Rectal smooth muscle tissue (tissue), 1 donor: Measurements from ENCODE around the gene STEAP3.

Source experiments
- H3K27ac ChIP-seq: one replicate; pipeline ENCODE4 v1.7.0; 2013; ENCODE audit warnings: low read depth, low read length, inconsistent platforms
- H3K27me3 ChIP-seq: one replicate; pipeline ENCODE4 v1.7.0; 2013; ENCODE audit warnings: low read length; ENCODE audit not compliant: control insufficient read depth, insufficient read depth
- H3K36me3 ChIP-seq: one replicate; pipeline ENCODE4 v1.7.0; 2013; ENCODE audit warnings: low read length; ENCODE audit not compliant: control insufficient read depth, insufficient read depth
- H3K4me1 ChIP-seq: one replicate; pipeline ENCODE4 v1.7.0; 2013; ENCODE audit warnings: low read length; ENCODE audit not compliant: control insufficient read depth, insufficient read depth
- H3K4me3 ChIP-seq: one replicate; pipeline ENCODE4 v1.7.0; 2013; ENCODE audit warnings: low read length
- H3K9ac ChIP-seq: one replicate; pipeline ENCODE4 v1.7.0; 2013; ENCODE audit warnings: low read length

Gene STEAP3

DNA sequence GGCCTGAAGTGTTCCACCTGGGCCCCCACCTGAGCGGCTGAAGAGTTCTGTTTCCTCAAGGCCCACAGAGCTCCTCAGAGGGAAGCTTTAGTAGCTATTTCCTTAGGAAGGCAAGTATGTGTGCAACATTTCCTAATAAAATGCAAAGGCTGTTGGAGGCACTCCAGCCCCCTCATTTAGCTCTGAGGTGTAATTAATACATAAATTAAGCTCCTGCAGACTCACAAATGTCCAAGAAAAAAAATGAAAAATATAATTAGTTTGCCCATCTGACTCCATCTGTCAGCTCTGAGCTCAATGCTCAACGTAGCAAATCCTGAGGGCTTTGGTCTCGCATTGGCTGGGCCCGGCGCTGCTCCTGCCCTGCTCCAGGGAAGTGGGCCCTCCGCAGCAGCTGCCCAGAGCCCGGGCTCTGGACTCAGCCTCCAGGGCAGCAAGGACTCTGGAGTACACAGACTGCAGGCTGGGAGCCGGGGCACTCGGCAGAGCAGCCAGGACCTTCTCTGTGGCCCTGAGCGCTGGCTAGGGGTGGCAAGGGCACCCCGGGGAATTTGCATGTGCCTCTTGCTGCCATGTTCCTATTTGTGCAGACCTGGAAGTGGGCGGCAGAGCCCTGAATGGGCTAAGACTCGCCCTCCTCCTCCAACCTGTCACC lies 41.7 kb upstream of the STEAP3 start:
- Histone ChIP-seq H3K27me3 (no peaks in the 10 kb centered on the region), H3K4me3 (no peak overlapping the region), H3K9ac (no peak overlapping the region), H3K4me1 (no peaks in the 10 kb centered on the region), H3K36me3 (no peaks in the 10 kb centered on the region), H3K27ac (no peak overlapping the region)

DNA sequence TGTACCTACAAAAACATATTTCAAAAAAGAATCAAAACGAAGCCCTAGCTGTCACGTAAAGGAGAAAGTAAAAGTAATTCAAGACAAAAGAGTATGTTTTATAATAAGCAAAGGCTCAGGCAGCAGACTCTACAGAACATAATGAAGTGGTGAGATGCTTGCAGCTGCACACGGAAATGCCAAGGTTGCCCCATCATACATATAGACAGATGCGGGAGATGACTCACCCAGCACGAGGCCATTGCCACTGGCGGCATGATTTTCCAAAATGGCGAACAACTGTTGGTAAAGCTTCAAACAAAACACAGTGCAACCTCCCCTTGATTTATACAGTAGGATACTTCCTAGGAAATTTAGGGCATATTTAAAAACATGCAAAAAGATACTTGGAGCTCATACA lies 39.1 kb upstream of the STEAP3 start:
- Histone ChIP-seq H3K9ac (no peak overlapping the region), H3K36me3 (no peaks in the 10 kb centered on the region), H3K4me3 (no peak overlapping the region), H3K27ac (no peak overlapping the region), H3K27me3 (no peaks in the 10 kb centered on the region), H3K4me1 (no peaks in the 10 kb centered on the region)

DNA sequence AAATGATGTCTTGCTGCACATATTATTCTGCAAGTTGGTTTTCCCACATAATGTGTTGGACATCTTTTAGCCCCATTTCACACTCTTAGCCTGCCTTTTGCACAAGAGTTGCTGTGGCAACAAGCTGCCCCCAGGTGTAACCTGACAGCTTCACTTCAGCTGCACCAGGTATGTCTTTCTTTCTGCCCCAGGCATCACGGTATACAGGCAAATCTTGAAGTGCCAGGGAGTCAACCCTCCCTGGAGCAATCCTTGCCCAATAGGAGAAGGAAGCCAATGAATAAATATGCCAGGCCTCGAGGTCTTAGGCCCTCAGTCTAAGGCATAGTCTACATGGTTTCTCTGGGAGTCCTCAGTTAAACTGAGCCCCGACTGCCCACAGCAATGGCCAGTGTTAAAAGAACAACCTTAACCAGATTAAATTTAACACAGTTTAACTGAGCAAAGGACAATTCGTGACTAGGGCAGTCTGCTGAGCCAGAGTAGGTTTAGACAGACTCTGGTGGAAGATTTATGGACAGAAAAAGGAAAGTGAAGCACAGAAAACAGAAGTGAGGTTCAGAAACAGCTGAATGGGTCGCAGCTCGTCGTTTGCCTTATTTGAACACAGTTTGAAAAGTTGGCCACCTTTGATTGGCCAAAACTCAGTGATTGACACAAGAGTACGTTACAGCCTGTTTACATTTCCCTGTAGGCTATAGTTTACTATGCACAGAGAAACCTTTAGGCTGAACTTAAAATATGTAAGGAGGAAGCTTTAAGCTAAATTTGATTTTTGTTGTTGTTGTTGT lies 33.1 kb upstream of the STEAP3 start:
- no peaks in the 10 kb centered on the region for H3K36me3 ChIP-seq
- no peaks in the 10 kb centered on the region for H3K27me3 ChIP-seq

DNA sequence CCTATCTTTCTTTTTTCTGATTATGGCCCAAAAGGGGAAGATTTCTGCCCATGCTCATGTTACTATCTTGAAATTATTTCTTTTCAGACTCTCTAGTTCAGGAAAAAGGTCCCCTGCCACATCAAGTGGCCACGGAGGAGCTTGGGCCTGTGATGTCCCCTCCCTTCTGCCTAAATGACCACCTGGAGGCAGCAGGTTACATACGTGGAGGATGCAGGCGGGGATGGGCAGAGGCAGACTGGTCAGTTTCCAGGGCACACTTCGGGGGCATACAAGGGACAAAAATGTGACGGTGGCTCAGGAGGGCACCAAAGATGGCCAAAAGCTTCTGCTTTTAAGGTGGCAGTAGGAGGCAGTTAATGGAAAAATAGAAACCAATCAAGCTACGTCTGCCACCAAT lies 30.7 kb upstream of the STEAP3 start:
- no peak overlapping the region for H3K27ac ChIP-seq
- no peak overlapping the region for H3K9ac ChIP-seq
- H3K36me3 ChIP-seq: no peaks in the 10 kb centered on the region
- no peak overlapping the region for H3K4me3 ChIP-seq
- H3K27me3 ChIP-seq: no peaks in the 10 kb centered on the region
- no peaks in the 10 kb centered on the region for H3K4me1 ChIP-seq

More for the DNA sequence above, 33.1 kb upstream of the STEAP3 start:
- Histone ChIP-seq H3K4me3 (no peak overlapping the region), H3K9ac (no peak overlapping the region), H3K4me1 (no peaks in the 10 kb centered on the region), H3K27ac (no peak overlapping the region)

DNA sequence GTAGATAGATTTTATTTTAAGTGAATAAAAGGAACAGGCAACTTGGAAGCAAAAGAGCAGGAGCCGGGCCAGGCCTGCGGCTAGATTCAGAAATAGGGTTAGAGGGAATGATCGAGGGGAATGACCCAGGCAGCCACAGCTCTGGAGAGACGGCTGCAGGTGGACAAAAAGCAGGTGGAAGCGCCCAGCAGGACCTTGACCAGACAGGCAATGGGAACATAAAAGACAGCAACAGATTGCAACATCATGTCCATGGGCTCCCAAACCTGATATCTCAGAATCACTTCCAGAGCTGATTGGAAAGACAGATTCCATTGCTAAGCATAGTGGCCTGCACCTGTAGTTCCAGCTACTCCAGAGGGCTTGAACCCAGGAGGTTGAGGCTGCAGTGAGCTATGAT lies 28.6 kb upstream of the STEAP3 start:
- Histone ChIP-seq H3K27ac (no peak overlapping the region), H3K36me3 (no peaks in the 10 kb centered on the region), H3K9ac (no peak overlapping the region)

DNA sequence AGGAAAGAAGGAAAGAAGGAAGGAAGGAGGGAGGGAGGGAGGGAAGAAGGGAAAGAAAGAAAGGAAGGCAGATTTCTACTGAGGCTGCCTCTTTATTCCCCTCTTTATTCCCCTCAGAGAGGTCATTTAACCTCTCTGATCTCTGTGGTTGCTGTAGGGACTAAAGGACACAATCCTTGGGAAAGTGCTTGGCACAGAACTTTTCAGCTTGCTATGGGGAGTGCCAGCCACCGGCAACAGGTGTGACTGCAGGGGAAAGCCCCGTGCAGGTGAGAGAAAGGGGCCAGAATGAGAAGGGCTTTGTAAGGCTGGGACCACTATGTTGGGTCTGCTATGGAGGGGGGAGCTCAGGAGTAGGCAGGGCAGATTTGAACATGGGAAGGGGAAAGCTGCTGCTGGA lies 27.7 kb upstream of the STEAP3 start:
- Histone ChIP-seq H3K27me3 (no peaks in the 10 kb centered on the region), H3K4me3 (no peak overlapping the region), H3K4me1 (no peaks in the 10 kb centered on the region), H3K9ac (no peak overlapping the region), H3K27ac (no peak overlapping the region), H3K36me3 (no peaks in the 10 kb centered on the region)

More for the DNA sequence above, 28.6 kb upstream of the STEAP3 start:
- Histone ChIP-seq H3K4me1 (no peaks in the 10 kb centered on the region), H3K27me3 (no peaks in the 10 kb centered on the region), H3K4me3 (no peak overlapping the region)

DNA sequence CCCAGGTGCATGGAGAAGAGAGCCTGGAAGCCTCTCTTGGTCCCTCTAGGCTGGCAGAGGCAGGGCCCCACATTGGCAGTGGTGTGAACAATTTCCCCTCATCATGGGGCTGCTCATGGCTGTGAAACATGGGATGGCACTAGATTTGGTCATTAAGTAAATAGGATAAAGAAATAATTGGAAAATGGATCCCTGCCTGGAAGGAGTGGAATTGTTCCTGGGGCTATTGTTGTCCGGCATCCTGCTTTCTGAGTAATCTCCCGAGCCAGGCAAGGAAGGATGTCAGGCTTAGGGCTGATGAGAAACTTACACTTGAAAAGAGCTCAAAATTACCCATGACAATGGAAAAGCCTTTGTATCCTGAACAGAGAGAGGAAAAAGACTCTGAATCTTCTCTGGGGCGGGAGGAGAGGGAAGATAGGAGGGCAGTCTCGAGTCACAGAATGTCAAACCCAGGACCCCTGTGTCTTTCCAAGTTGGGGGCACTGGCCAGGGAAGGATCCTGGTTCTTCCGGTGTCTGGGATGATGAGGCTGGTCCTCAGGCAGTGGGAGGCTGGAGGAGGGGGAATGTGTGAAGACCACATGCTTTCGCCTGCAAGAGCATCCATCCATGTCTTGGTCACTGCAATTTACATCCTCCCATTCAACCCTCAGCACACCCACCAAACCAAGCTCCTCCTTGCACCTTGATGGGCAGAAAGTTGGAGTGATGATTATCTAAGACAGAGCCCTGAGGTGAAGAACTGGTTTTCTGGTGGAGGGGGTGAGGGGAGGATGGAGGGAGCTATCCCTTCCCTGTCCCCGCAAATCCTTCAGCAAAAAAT lies 27.1 kb upstream of the STEAP3 start:
- no peak overlapping the region for H3K4me3 ChIP-seq
- no peaks in the 10 kb centered on the region for H3K36me3 ChIP-seq
- H3K27me3 ChIP-seq: no peaks in the 10 kb centered on the region
- no peak overlapping the region for H3K27ac ChIP-seq
- H3K4me1 ChIP-seq: no peaks in the 10 kb centered on the region
- H3K9ac ChIP-seq: no peak overlapping the region

DNA sequence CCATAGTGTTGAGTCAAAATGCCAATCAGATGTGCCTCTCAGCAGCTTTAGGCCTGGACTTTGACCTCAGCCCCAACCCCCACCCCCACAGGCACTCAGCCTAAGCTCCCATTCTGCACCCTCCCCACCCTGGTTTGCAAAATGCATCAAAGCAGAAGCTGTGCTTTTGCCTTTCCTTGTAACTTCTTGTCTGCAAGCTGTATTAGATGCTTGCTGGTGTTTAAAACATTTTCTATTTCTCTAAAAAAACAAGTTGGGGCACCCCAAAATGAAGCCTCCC lies 26.6 kb upstream of the STEAP3 start:
- H3K4me1 ChIP-seq: no peaks in the 10 kb centered on the region
- H3K4me3 ChIP-seq: no peak overlapping the region
- no peak overlapping the region for H3K9ac ChIP-seq
- H3K36me3 ChIP-seq: no peaks in the 10 kb centered on the region
- no peak overlapping the region for H3K27ac ChIP-seq
- no peaks in the 10 kb centered on the region for H3K27me3 ChIP-seq

DNA sequence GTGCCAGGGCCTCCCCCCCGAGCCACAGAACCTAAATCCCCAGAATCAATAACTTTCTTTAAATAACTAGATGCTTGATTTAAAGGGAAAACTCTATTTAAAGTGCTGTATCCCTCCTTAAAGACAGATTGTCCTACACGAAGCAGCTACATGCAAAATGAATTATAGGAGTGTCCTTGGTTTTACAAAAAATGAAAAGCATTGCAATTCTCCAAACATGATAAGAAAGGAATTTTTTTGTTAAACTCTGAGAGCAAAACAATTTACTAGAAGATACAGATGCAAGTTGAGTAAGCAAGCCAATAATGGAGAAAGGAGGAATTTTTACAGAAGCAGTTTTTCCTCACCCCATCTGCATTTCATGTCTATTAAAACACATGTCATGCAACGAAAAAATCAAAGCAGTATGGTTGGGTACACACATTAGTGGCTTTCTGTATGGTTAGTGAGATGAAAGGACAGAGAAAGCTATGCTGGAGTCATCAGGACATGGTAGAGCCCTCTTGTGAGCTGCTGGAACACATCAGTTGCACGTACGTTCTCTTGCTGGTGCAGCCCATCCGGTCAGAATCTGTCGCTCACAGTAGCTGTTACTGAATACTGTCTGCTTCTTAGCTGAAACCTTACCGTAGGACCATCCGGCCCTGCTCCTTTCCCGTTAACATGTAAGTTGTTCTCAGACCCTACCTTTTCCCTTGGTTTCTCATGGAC lies 25.9 kb upstream of the STEAP3 start:
- H3K36me3 ChIP-seq: no peaks in the 10 kb centered on the region
- H3K9ac ChIP-seq: no peak overlapping the region
- no peaks in the 10 kb centered on the region for H3K4me1 ChIP-seq
- no peak overlapping the region for H3K4me3 ChIP-seq
- H3K27ac ChIP-seq: no peak overlapping the region
- H3K27me3 ChIP-seq: no peaks in the 10 kb centered on the region

DNA sequence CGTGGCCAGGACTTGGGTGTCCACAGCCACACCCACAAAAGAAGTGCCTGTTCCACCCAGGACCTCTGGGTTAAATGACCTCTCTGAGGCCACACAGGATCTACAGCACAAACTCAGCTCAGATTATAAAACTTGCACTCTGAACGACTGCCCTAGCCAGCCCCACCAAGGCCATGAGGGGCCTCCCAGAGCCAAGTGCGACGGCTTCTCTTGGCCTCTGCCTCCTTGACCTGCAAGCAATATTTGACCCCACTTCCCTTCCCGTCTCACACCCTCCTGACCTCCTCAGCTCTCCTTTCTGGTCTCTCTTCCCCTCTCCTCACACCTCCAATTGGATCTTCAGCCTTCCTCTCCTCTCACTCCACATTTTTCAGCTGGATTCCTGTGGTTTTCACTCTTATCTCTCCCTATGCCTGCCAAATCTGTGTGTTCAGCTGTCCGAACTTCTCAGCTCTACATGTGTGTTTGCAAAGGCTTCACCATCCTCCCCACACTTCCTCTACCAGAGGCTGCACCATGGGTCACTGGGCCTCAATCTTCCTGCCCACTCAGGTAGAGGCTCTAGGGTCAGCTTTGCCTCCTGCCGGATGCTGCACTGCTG lies 25.3 kb upstream of the STEAP3 start:
- Histone ChIP-seq H3K4me3 (no peak overlapping the region), H3K4me1 (no peaks in the 10 kb centered on the region), H3K27ac (no peak overlapping the region), H3K27me3 (no peaks in the 10 kb centered on the region), H3K9ac (no peak overlapping the region), H3K36me3 (no peaks in the 10 kb centered on the region)

GRCh38 chr2:119201815-119202214 lies 21.8 kb upstream of the STEAP3 start:
- H3K4me1 ChIP-seq: no peaks in the 10 kb centered on the region
- H3K27me3 ChIP-seq: no peaks in the 10 kb centered on the region
- H3K9ac ChIP-seq: no peak overlapping the region
- no peak overlapping the region for H3K27ac ChIP-seq
- no peak overlapping the region for H3K4me3 ChIP-seq
- H3K36me3 ChIP-seq: no peaks in the 10 kb centered on the region
